HEK293 (cell line): ENCODE measurements around the gene C1QTNF4.

ENCODE experiments used
- GLIS1 ChIP-seq: fragments of 450-650 bp; formaldehyde crosslinking; IDR thresholded peaks from 2 replicates; pipeline ENCODE4 v1.5.1; 2016; ENCODE audit warnings: missing biosample characterization, missing genetic modification characterization
- KLF10 ChIP-seq: fragments of 450-650 bp; IDR thresholded peaks from 2 replicates; pipeline ENCODE4 v1.5.1; 2018; ENCODE audit warnings: missing biosample characterization, mild to moderate bottlenecking, missing genetic modification characterization
- MYNN ChIP-seq: fragments of 450-650 bp; formaldehyde crosslinking; IDR thresholded peaks from 2 replicates; pipeline ENCODE4 v1.5.1; 2016; ENCODE audit warnings: missing biosample characterization, missing genetic modification characterization, borderline replicate concordance
- OSR2 ChIP-seq: fragments of 450-650 bp; formaldehyde crosslinking; IDR thresholded peaks from 2 replicates; pipeline ENCODE4 v1.5.1; 2016; ENCODE audit warnings: missing biosample characterization, missing genetic modification characterization
- SP3 ChIP-seq: fragments of 450-650 bp; formaldehyde crosslinking; IDR thresholded peaks from 2 replicates; pipeline ENCODE4 v1.5.1; 2016; ENCODE audit warnings: missing biosample characterization, missing genetic modification characterization
- YY1 ChIP-seq: fragments of 450-650 bp; formaldehyde crosslinking; IDR thresholded peaks from 2 replicates; pipeline ENCODE4 v1.5.1; 2018; ENCODE audit warnings: missing biosample characterization, missing genetic modification characterization
- YY2 ChIP-seq: fragments of 450-650 bp; formaldehyde crosslinking; IDR thresholded peaks from 2 replicates; pipeline ENCODE4 v1.5.1; 2016; ENCODE audit warnings: missing biosample characterization, missing genetic modification characterization
- ZBTB11 ChIP-seq: fragments of 450-650 bp; formaldehyde crosslinking; conservative IDR thresholded peaks from 2 replicates; pipeline ENCODE4 v1.5.1; 2016; ENCODE audit warnings: low read depth, missing biosample characterization, missing genetic modification characterization
- ZBTB17 ChIP-seq: fragments of 450-650 bp; formaldehyde crosslinking; IDR thresholded peaks from 2 replicates; pipeline ENCODE4 v1.5.1; 2016; ENCODE audit warnings: missing biosample characterization, missing genetic modification characterization
- ZFHX2 ChIP-seq: fragments of 450-650 bp; formaldehyde crosslinking; conservative IDR thresholded peaks from 2 replicates; pipeline ENCODE4 v1.5.1; 2016; ENCODE audit warnings: missing biosample characterization, missing genetic modification characterization
- ZFP37 ChIP-seq: fragments of 450-650 bp; formaldehyde crosslinking; IDR thresholded peaks from 2 replicates; pipeline ENCODE4 v1.5.1; 2016; ENCODE audit warnings: missing biosample characterization, missing genetic modification characterization
- ZIC2 ChIP-seq: fragments of 450-650 bp; formaldehyde crosslinking; IDR thresholded peaks from 2 replicates; pipeline ENCODE4 v1.5.1; 2016; ENCODE audit warnings: missing biosample characterization, missing genetic modification characterization
- ZNF2 ChIP-seq: fragments of 450-650 bp; formaldehyde crosslinking; IDR thresholded peaks from 2 replicates; pipeline ENCODE4 v1.5.1; 2016; ENCODE audit warnings: missing biosample characterization, missing genetic modification characterization
- ZNF223 ChIP-seq: fragments of 450-650 bp; formaldehyde crosslinking; IDR thresholded peaks from 2 replicates; pipeline ENCODE4 v1.5.1; 2016; ENCODE audit warnings: missing biosample characterization, missing genetic modification characterization
- ZNF311 ChIP-seq: fragments of 450-650 bp; formaldehyde crosslinking; IDR thresholded peaks from 2 replicates; pipeline ENCODE4 v1.5.1; 2017; ENCODE audit warnings: missing biosample characterization, missing genetic modification characterization, borderline replicate concordance
- ZNF324 ChIP-seq: fragments of 450-650 bp; formaldehyde crosslinking; IDR thresholded peaks from 2 replicates; pipeline ENCODE4 v1.5.1; 2016; ENCODE audit warnings: missing biosample characterization, missing genetic modification characterization
- ZNF335 ChIP-seq: fragments of 450-650 bp; formaldehyde crosslinking; conservative IDR thresholded peaks from 2 replicates; pipeline ENCODE4 v1.5.1; 2016; ENCODE audit warnings: missing biosample characterization, missing genetic modification characterization
- ZNF37A ChIP-seq: fragments of 450-650 bp; IDR thresholded peaks from 2 replicates; pipeline ENCODE4 v1.5.1; 2018; ENCODE audit warnings: missing biosample characterization, missing genetic modification characterization
- ZNF433 ChIP-seq: fragments of 450-650 bp; formaldehyde crosslinking; IDR thresholded peaks from 2 replicates; pipeline ENCODE4 v1.5.1; 2016; ENCODE audit warnings: missing biosample characterization, missing genetic modification characterization, low read depth
- ZNF561 ChIP-seq: fragments of 450-650 bp; IDR thresholded peaks from 2 replicates; pipeline ENCODE4 v1.5.1; 2018; ENCODE audit warnings: missing biosample characterization, missing genetic modification characterization, borderline replicate concordance
- ZNF677 ChIP-seq: fragments of 450-650 bp; IDR thresholded peaks from 2 replicates; pipeline ENCODE4 v1.5.0; 2018; ENCODE audit warnings: missing biosample characterization, mild to moderate bottlenecking, missing genetic modification characterization, moderate library complexity
- ZXDB ChIP-seq: fragments of 450-650 bp; formaldehyde crosslinking; IDR thresholded peaks from 2 replicates; pipeline ENCODE4 v1.5.1; 2016; ENCODE audit warnings: missing biosample characterization, missing genetic modification characterization
- TF ChIP-seq, protein P1 (sequence below): fragments of 450-650 bp; formaldehyde crosslinking; IDR thresholded peaks from 2 replicates; pipeline ENCODE4 v1.5.1; 2017; ENCODE audit warnings: missing biosample characterization, mild to moderate bottlenecking, missing genetic modification characterization, moderate library complexity
- TF ChIP-seq, protein P2 (sequence below): fragments of 450-650 bp; formaldehyde crosslinking; IDR thresholded peaks from 2 replicates; pipeline ENCODE4 v1.5.1; 2016; ENCODE audit warnings: missing biosample characterization, missing genetic modification characterization, borderline replicate concordance
- TF ChIP-seq, protein P3 (sequence below): fragments of 450-650 bp; formaldehyde crosslinking; IDR thresholded peaks from 2 replicates; pipeline ENCODE4 v1.5.1; 2016; ENCODE audit warnings: missing biosample characterization, missing genetic modification characterization
- TF ChIP-seq, protein P4 (sequence below): sonication (generic); formaldehyde crosslinking; IDR thresholded peaks from 2 replicates; pipeline ENCODE4 v1.8.1; 2022; ENCODE audit warnings: mild to moderate bottlenecking, moderate library complexity, missing genetic modification reagents

C1QTNF4 gene

DNA sequence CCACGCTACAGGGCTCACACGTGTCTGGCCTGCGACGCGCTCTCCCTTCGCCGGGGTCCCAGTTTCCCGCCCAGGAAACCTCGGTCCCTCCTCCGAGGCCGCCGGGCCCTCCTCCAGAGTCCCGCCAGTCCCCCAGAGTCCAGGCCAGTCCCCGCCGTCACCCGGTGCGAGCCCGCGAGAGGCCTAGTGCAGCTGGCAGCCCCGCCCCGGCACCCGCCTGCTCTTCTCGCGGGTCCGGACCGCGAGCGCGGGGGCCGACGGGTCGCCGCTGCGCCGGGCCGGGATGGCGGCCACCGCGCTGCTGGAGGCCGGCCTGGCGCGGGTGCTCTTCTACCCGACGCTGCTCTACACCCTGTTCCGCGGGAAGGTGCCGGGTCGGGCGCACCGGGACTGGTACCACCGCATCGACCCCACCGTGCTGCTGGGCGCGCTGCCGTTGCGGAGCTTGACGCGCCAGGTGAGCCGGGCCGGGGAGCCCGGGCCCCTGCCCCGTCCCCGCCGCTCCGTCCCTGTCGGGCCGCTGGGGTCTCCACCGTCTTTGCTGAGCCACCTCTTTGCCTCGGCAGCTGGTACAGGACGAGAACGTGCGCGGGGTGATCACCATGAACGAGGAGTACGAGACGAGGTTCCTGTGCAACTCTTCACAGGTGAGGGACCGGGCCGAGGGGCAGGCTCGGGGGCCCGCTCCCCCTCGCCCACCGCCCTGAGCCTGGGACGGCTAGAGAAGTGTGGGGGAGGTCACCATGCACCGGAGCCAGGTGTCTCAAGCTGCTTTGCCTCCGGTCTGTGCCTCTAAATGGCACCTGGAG is 28.7 kb downstream of the C1QTNF4 start, which contains the start of gene PTPMT1 (continued):
- TF ChIP-seq, protein P1, sequence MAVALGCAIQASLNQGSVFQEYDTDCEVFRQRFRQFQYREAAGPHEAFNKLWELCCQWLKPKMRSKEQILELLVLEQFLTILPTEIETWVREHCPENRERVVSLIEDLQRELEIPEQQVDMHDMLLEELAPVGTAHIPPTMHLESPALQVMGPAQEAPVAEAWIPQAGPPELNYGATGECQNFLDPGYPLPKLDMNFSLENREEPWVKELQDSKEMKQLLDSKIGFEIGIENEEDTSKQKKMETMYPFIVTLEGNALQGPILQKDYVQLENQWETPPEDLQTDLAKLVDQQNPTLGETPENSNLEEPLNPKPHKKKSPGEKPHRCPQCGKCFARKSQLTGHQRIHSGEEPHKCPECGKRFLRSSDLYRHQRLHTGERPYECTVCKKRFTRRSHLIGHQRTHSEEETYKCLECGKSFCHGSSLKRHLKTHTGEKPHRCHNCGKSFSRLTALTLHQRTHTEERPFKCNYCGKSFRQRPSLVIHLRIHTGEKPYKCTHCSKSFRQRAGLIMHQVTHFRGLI (tag by site-specific recombination): no peak
- TF ChIP-seq ZNF561 (tag by site-specific recombination) (peak; percentile 19; the same call in 1 of the 2 replicates), ZNF677 (tag by site-specific recombination) (0 out of 2 replicates have a peak, but pooled peaks have one; percentile 20), ZNF324 (tag by site-specific recombination) (no peak), ZNF311 (tag by site-specific recombination) (no peak), ZNF223 (no peak), ZBTB11 (tag by site-specific recombination) (0 out of 2 replicates have a peak, but pooled peaks have one; percentile 16), ZFP37 (no peak), OSR2 (no peak), GLIS1 (peak; percentile 80), MYNN (tag by site-specific recombination) (no peak), ZBTB17 (tag by site-specific recombination) (no peak), ZNF335 (peak; percentile 7; the same call in 1 of the 2 replicates), YY2 (tag by site-specific recombination) (0 out of 2 replicates have a peak, but pooled peaks have one; percentile 29), KLF10 (tag by site-specific recombination) (peak; percentile 33; the same call in 1 of the 2 replicates), YY1 (tag by site-specific recombination) (peak; percentile 76), ZNF37A (tag by site-specific recombination) (no peak), ZNF2 (tag by site-specific recombination) (no peak; the same call in 1 of the 2 replicates), ZNF433 (tag by site-specific recombination) (no peak), SP3 (tag by site-specific recombination) (peak; percentile 73), ZFHX2 (tag by site-specific recombination) (peak; percentile 19; the same call in 1 of the 2 replicates), ZIC2 (peak; percentile 32), ZXDB (tag by site-specific recombination) (peak; percentile 13; the same call in 1 of the 2 replicates)
- TF ChIP-seq, protein P2, sequence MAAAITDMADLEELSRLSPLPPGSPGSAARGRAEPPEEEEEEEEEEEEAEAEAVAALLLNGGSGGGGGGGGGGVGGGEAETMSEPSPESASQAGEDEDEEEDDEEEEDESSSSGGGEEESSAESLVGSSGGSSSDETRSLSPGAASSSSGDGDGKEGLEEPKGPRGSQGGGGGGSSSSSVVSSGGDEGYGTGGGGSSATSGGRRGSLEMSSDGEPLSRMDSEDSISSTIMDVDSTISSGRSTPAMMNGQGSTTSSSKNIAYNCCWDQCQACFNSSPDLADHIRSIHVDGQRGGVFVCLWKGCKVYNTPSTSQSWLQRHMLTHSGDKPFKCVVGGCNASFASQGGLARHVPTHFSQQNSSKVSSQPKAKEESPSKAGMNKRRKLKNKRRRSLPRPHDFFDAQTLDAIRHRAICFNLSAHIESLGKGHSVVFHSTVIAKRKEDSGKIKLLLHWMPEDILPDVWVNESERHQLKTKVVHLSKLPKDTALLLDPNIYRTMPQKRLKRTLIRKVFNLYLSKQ (tag by site-specific recombination): no peak
- TF ChIP-seq, protein P3, sequence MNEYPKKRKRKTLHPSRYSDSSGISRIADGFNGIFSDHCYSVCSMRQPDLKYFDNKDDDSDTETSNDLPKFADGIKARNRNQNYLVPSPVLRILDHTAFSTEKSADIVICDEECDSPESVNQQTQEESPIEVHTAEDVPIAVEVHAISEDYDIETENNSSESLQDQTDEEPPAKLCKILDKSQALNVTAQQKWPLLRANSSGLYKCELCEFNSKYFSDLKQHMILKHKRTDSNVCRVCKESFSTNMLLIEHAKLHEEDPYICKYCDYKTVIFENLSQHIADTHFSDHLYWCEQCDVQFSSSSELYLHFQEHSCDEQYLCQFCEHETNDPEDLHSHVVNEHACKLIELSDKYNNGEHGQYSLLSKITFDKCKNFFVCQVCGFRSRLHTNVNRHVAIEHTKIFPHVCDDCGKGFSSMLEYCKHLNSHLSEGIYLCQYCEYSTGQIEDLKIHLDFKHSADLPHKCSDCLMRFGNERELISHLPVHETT (tag by site-specific recombination): no peak
- TF ChIP-seq, protein P4, sequence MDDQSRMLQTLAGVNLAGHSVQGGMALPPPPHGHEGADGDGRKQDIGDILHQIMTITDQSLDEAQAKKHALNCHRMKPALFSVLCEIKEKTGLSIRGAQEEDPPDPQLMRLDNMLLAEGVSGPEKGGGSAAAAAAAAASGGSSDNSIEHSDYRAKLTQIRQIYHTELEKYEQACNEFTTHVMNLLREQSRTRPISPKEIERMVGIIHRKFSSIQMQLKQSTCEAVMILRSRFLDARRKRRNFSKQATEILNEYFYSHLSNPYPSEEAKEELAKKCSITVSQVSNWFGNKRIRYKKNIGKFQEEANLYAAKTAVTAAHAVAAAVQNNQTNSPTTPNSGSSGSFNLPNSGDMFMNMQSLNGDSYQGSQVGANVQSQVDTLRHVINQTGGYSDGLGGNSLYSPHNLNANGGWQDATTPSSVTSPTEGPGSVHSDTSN (CRISPR knock-in tag): peak; percentile 90
- TF ChIP-seq, all 188 proteins: peak for 25
